ENCODE data around the gene MFNG.

The MFNG gene

GRCh38 chr22:37433786-37434185 lies 52.4 kb downstream of the MFNG start:
- H3K4me3 ChIP-seq (ENCODE audit: low read depth, low read length) = no peak overlapping the region
- no peak for TF ChIP-seq CTCF (IDR thresholded peaks at IDR 0.05; ENCODE audit: borderline replicate concordance, insufficient read depth, low read depth, low read length)

- TF ChIP-seq CTCF (IDR thresholded peaks at IDR 0.05; ENCODE audit: borderline replicate concordance, insufficient read depth, low read depth, low read length) = no peak
- no peak overlapping the region for H3K4me3 ChIP-seq (ENCODE audit: low read depth, low read length)
Observed at GRCh38 chr22:37432708-37433054, 53.5 kb downstream of the MFNG start.

GRCh38 chr22:37431801-37432707 lies 54.1 kb downstream of the MFNG start:
- H3K4me3 ChIP-seq (ENCODE audit: low read depth, low read length) = no peak overlapping the region
- no peak for TF ChIP-seq CTCF (IDR thresholded peaks at IDR 0.05; ENCODE audit: borderline replicate concordance, insufficient read depth, low read depth, low read length)

GRCh38 chr22:37431366-37431765 lies 54.8 kb downstream of the MFNG start:
- TF ChIP-seq CTCF (IDR thresholded peaks at IDR 0.05; ENCODE audit: borderline replicate concordance, insufficient read depth, low read depth, low read length) = no peak
- H3K4me3 ChIP-seq (ENCODE audit: low read depth, low read length) = no peak overlapping the region

- no peak overlapping the region for H3K4me3 ChIP-seq (ENCODE audit: low read depth, low read length)
- no peak for TF ChIP-seq CTCF (IDR thresholded peaks at IDR 0.05; ENCODE audit: borderline replicate concordance, insufficient read depth, low read depth, low read length)
Observed at GRCh38 chr22:37430941-37431340, 55.2 kb downstream of the MFNG start.

GRCh38 chr22:37428649-37429586 lies 57.3 kb downstream of the MFNG start:
- TF ChIP-seq CTCF (IDR thresholded peaks at IDR 0.05; ENCODE audit: borderline replicate concordance, insufficient read depth, low read depth, low read length) = peak; percentile 77
- H3K4me3 ChIP-seq (ENCODE audit: low read depth, low read length) = no peak overlapping the region

Data from GM12875 (cell line).